Glomerular endothelial cell (primary cell): ENCODE measurements around the gene RBM33. TPM values are rescaled to one million over a fixed set of nuclear protein-coding genes. Genes with fewer than 3 reads are reported as not detected.
"Not testable (repeated sequence)": the region's sequence is repeated elsewhere in the genome, so short reads cannot be mapped to it uniquely, and the experiment has no call there.

Source experiments
- DNase-seq: peaks from one replicate; pipeline ENCODE4 v3.0.0-alpha.2; 2011; ENCODE audit warnings: low read depth, low spot score; ENCODE audit errors: extremely low read depth
- total RNA-seq: library from RNA; depleted of rRNA; stranded (reverse); fragments of >200 nt; gene quantifications from 2 replicates; pipeline ENCODE4 v1.2.3, GENCODE V29; 2015

RBM33 gene
- total RNA-seq, 1 donor from 2014 or later, result 34.6 TPM

GRCh38 chr7:155814316-155815276 is 170.1 kb downstream of the RBM33 start:
- no peak for DNase-seq

DNA sequence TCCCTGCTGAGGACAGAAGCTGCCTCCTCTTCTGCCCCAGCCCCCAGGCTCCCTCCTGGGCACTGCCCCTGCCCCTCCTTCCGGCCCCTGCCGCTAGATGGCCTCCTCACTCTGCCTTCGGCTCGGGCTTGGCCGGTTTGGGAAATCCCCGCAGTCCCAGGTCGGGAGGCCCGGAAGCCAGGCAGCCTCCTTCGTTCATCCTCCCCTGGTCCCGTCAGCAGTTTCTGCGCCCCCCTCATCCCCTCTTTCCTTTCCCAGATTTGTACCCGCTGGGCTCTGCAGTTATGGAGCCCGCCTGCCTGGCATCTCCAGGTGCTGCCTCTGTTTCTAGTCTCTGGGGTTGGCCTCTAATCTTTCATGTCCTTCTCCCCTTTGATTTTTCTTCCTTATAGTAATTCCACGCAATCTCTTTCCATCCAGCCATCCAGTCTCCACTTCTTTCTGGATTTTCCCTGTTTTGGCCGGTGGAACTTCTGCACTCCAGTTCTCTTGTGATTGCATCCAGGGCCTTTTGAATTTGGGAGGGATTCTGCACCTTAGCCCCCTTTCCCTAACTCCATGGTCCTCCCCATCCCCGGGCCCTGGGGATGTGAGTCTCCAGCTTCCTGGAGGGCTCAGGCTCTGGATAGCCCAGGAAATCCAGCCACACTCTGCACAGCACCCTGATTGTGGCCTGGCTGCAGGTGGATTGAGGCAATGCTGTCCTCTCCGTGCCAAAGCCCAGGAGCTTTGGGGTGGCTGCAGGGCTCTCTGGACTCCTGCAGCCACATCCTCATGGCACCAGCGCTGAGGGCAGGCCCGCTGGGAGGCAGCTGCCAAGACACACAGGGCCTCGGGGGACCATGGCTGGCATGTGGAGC is 171.1 kb downstream of the RBM33 start:
- no peak for DNase-seq

- no peak for DNase-seq
Measured at GRCh38 chr7:155816192-155816508, 171.7 kb downstream of the RBM33 start.

DNA sequence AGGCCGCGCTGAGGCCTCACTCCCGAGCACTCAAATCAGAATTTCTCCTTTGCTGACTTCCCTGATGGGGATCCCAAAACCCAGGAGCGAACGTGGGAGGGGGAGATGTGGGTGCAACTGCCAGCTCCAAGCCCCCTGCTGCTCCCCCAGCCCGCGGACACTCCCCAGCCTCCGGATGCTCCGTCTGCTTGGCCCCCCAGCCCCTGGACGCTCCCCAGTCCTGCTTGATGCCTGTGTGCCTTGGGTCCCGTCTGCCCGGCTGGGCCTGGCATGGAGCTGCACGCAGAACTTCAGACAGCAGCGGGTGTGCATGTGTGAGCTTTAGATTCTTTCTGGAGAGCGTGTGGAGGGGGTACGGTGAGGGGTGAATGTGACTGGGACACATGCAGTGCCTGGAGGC is 172.5 kb downstream of the RBM33 start:
- DNase-seq, result no peak

- not testable (repeated sequence) for DNase-seq
Measured at GRCh38 chr7:155817515-155817914, 173.1 kb downstream of the RBM33 start.

GRCh38 chr7:155818154-155818819 is 173.8 kb downstream of the RBM33 start:
- DNase-seq, result no peak

- no peak for DNase-seq
Measured at GRCh38 chr7:155818820-155819168, 174.3 kb downstream of the RBM33 start.

GRCh38 chr7:155819186-155819585 is 174.7 kb downstream of the RBM33 start:
- no peak for DNase-seq

- no peak for DNase-seq
Measured at GRCh38 chr7:155820246-155820645, 175.8 kb downstream of the RBM33 start.

GRCh38 chr7:155820788-155821187 is 176.3 kb downstream of the RBM33 start:
- DNase-seq, result no peak

- DNase-seq, result no peak
Measured at GRCh38 chr7:155821851-155822250, 177.4 kb downstream of the RBM33 start.

DNA sequence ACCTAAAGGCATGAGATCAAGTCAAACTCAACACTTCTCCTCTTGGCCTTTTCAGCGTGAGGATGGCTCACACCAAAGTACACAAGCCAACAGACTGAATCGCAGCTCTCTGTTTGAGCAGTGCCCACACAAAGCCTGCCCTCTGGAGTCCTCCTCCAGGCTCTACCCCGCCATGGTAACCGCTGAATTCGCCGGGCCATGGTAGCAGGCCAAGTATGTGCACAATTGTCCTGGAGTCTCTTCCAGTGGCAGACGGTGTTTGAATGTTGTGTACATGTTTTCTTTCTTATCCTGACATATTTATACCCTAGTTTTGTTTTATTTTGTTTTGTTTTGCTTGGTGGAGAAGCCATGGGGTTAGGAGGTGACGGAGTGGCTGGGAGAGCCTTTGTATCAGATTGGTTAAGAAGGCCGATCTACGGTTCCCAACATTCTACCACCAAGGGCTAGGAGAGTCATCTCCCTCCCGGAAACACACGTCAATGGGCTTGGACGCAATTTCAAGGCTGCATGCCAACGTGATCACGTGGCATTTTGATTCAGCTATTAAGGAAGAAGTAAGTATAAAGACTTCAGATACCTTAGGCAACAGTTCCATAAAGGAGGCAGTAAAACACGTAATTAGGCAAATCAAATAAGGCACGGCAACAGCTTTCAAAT is 179.9 kb downstream of the RBM33 start:
- DNase-seq, result peak; percentile 52

- DNase-seq, result no peak
Measured at GRCh38 chr7:155825336-155825735, 180.9 kb downstream of the RBM33 start.

GRCh38 chr7:155829796-155830470 is 185.5 kb downstream of the RBM33 start:
- DNase-seq, result no peak

Other genes with a start within 250 kb of the RBM33 start
- not detected in 2 replicates for gene EN2, start 186.5 kb upstream of the RBM33 start, total RNA-seq
- not detected in 2 replicates for gene CNPY1, start 98.1 kb upstream of the RBM33 start, total RNA-seq
- 0.06 and 1.0 TPM in 2 replicates for gene SHH, start 167.8 kb downstream of the RBM33 start, total RNA-seq